BE2C (cell line): ENCODE data around the gene ROCK2.

ENCODE experiments used
- DNase-seq: peaks from one replicate; pipeline ENCODE4 v3.0.0-alpha.2; 2020
- H3K27me3 ChIP-seq: fragments of 250-450 bp; sonication (Bioruptor Pico); 2 replicates; pipeline ENCODE4 v1.5.1; 2020; ENCODE audit warnings: mild to moderate bottlenecking
- H3K36me3 ChIP-seq: fragments of 250-450 bp; sonication (Bioruptor Pico); 2 replicates; pipeline ENCODE4 v1.5.1; 2020; ENCODE audit warnings: mild to moderate bottlenecking
- H3K4me1 ChIP-seq: fragments of 250-450 bp; sonication (Bioruptor Pico); 2 replicates; pipeline ENCODE4 v1.5.1; 2020
- H3K4me3 ChIP-seq: 2 replicates; pipeline ENCODE4 v1.5.1; 2011; ENCODE audit warnings: low read depth, low read length
- H3K9me3 ChIP-seq: fragments of 250-450 bp; sonication (Bioruptor Pico); 2 replicates; pipeline ENCODE4 v1.5.1; 2020
- CTCF ChIP-seq: IDR thresholded peaks from 2 replicates; pipeline ENCODE4 v1.5.1; 2012; ENCODE audit warnings: mild to moderate bottlenecking, low read depth, low read length

ROCK2 gene

GRCh38 chr2:11222845-11223244 is 121.6 kb downstream of the ROCK2 start:
- no peaks in the 10 kb centered on the region for H3K9me3 ChIP-seq

GRCh38 chr2:11220445-11220844 is 124.0 kb downstream of the ROCK2 start:
- no peak overlapping the region for H3K4me3 ChIP-seq
- no peak for TF ChIP-seq CTCF
- H3K36me3 ChIP-seq, result peaks cover 4% of the 10 kb centered on the region
- no peak for DNase-seq
- H3K27me3 ChIP-seq, result no peaks in the 10 kb centered on the region
- no peaks in the 10 kb centered on the region for H3K9me3 ChIP-seq
- H3K4me1 ChIP-seq, result no peaks in the 10 kb centered on the region

More at GRCh38 chr2:11222845-11223244, 121.6 kb downstream of the ROCK2 start:
- DNase-seq, result no peak
- Histone ChIP-seq H3K36me3 (peaks cover 4% of the 10 kb centered on the region), H3K27me3 (no peaks in the 10 kb centered on the region), H3K4me1 (no peaks in the 10 kb centered on the region), H3K4me3 (no peak overlapping the region)
- no peak for TF ChIP-seq CTCF

- no peaks in the 10 kb centered on the region; the same call in 1 of the 2 replicates for H3K27me3 ChIP-seq
- no peaks in the 10 kb centered on the region; the same call in 1 of the 2 replicates for H3K4me1 ChIP-seq
- H3K9me3 ChIP-seq, result no peaks in the 10 kb centered on the region
- no peak overlapping the region for H3K4me3 ChIP-seq
- H3K36me3 ChIP-seq, result peaks cover 7% of the 10 kb centered on the region
- no peak for TF ChIP-seq CTCF
- no peak for DNase-seq
Measured at GRCh38 chr2:11215407-11215806, 129.0 kb downstream of the ROCK2 start.

- no peak for DNase-seq
- H3K36me3 ChIP-seq, result peaks cover 7% of the 10 kb centered on the region
- no peak overlapping the region for H3K4me3 ChIP-seq
- H3K9me3 ChIP-seq, result no peaks in the 10 kb centered on the region
- H3K27me3 ChIP-seq, result no peaks in the 10 kb centered on the region; the same call in 1 of the 2 replicates
- no peaks in the 10 kb centered on the region; the same call in 1 of the 2 replicates for H3K4me1 ChIP-seq
- no peak for TF ChIP-seq CTCF
Measured at GRCh38 chr2:11214770-11215169, 129.7 kb downstream of the ROCK2 start.

- Histone ChIP-seq H3K9me3 (no peaks in the 10 kb centered on the region), H3K36me3 (peaks cover 9% of the 10 kb centered on the region), H3K4me1 (no peaks in the 10 kb centered on the region; the same call in 1 of the 2 replicates), H3K4me3 (no peak overlapping the region), H3K27me3 (no peaks in the 10 kb centered on the region; the same call in 1 of the 2 replicates)
- no peak for DNase-seq
- TF ChIP-seq CTCF, result no peak
Measured at GRCh38 chr2:11213975-11214374, 130.5 kb downstream of the ROCK2 start.

- Histone ChIP-seq H3K27me3 (no peaks in the 10 kb centered on the region; the same call in 1 of the 2 replicates), H3K36me3 (peaks cover 10% of the 10 kb centered on the region), H3K4me3 (no peak overlapping the region), H3K4me1 (no peaks in the 10 kb centered on the region; the same call in 1 of the 2 replicates), H3K9me3 (no peaks in the 10 kb centered on the region)
- TF ChIP-seq CTCF, result no peak
- DNase-seq, result no peak
Measured at GRCh38 chr2:11213090-11213638, 131.3 kb downstream of the ROCK2 start.
